GM06990 (cell line): ENCODE measurements around the gene ABHD16A.

Source experiments
- DNase-seq: peaks from one replicate; pipeline ENCODE4 v3.0.0-alpha.2; 2011; ENCODE audit not compliant: insufficient read length; ENCODE audit errors: extremely low read depth
- H3K27me3 ChIP-seq: replicated peaks from 2 replicates; pipeline ENCODE4 v1.6.0; 2011; ENCODE audit warnings: low read length; ENCODE audit not compliant: control insufficient read depth, insufficient read depth
- H3K36me3 ChIP-seq: 2 replicates; pipeline ENCODE4 v1.5.1; 2011; ENCODE audit warnings: low read length; ENCODE audit not compliant: control insufficient read depth, insufficient read depth
- H3K4me3 ChIP-seq: replicated peaks from 2 replicates; pipeline ENCODE4 v1.5.1; 2011; ENCODE audit warnings: low read depth, mild to moderate bottlenecking, control low read depth, low read length
- TF ChIP-seq, protein P1 (sequence below): IDR thresholded peaks from 2 replicates; pipeline ENCODE4 v1.5.1; 2011; ENCODE audit warnings: low read length, control low read depth, mild to moderate bottlenecking, inconsistent platforms; ENCODE audit not compliant: insufficient read depth, poor library complexity, severe bottlenecking

ABHD16A gene

DNA sequence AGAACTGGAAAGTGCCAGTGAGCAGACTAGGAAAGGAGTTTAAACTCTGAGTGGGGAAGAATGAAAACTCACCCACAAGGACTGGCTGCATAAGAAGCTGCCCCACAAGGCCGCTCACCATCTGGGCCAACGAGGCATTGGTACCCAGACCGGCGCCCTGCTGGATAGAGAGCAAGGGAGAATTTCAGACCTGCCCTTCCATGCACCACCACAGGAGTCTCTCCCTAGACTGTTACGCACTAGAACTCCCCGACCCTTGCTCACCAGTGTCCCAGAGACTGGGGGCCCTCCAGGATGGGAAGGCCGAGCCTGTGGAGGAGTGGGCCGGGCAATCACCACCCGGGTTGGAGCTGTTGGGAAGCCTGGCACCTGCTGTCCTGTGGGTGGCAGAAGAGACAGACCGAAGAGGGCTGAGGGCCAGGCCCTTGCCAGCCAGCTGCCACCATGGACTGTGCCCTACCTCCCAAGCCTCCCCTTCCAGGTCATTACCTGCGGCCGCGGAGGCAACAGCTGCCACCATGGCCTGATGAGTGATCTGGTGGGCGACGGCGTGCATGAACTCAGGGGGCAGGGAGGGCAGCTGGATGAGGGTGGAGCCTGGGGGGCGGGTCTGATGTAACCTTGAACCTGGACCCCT is 59.2 kb downstream of the ABHD16A start:
- no peak for DNase-seq
- no peaks in the 10 kb centered on the region for H3K27me3 ChIP-seq
- H3K4me3 ChIP-seq, result no peak overlapping the region
- H3K36me3 ChIP-seq, result peaks cover 58% of the 10 kb centered on the region
- TF ChIP-seq, protein P1, sequence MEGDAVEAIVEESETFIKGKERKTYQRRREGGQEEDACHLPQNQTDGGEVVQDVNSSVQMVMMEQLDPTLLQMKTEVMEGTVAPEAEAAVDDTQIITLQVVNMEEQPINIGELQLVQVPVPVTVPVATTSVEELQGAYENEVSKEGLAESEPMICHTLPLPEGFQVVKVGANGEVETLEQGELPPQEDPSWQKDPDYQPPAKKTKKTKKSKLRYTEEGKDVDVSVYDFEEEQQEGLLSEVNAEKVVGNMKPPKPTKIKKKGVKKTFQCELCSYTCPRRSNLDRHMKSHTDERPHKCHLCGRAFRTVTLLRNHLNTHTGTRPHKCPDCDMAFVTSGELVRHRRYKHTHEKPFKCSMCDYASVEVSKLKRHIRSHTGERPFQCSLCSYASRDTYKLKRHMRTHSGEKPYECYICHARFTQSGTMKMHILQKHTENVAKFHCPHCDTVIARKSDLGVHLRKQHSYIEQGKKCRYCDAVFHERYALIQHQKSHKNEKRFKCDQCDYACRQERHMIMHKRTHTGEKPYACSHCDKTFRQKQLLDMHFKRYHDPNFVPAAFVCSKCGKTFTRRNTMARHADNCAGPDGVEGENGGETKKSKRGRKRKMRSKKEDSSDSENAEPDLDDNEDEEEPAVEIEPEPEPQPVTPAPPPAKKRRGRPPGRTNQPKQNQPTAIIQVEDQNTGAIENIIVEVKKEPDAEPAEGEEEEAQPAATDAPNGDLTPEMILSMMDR, result no peak

DNA sequence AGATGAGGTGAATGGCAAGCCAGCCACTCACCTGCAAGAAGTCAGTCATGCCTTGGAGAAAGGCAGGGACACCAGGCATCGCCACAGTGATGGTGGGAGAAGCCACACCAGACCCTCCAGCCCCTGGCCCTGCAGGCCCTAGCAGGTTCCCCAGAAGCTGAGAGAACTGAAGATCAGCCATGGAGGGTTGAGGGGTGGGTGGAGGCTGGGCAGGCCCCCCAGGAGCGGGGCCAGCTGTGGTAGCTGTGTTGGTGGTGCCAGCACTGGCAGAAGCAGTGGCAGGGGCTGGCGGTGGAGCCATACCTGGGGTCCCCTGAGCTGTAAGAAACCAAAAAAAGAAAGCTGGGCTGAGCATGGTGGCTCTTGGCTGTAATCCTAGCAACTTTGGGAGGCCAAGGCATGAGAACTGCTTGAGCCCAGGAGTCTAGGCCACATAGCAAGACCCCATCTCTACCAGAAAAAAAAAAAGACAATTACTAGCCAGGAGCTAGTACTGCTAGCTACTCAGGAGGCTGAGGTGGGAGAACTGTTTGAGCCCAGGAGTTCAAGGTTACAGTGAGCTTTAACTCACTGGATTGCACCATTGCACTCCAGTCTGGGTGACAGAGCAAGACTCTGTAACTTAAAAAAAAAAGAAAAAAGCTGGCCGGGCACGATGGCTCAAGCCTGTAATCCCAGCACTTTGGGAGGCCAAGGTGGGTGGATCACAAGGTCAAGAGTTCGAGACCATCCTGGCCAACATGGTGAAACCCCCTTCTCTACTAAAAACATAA is 60.1 kb downstream of the ABHD16A start:
- Histone ChIP-seq H3K27me3 (no peaks in the 10 kb centered on the region), H3K36me3 (peaks cover 56% of the 10 kb centered on the region), H3K4me3 (no peak overlapping the region)
- TF ChIP-seq, protein P1, result no peak
- no peak for DNase-seq

DNA sequence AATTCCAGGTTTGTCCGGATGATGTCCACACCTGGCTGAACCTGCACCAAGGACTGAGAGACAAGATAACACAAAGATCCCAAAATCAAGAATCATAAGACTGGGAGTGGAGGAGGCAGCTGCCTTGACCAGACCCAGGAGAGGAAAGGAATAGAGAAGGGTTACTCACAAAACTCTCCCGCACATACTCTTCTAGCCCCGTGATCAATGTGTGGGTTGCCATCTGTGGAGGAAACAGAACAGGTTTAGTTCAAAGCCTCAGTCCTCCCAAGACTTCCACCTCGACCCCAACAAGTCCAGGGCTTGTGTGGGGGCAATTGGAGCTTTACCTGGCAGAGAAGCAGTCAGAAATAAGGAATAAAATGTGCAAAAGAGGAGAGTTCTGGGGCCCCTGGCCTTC is 61.8 kb downstream of the ABHD16A start:
- Histone ChIP-seq H3K36me3 (peaks cover 61% of the 10 kb centered on the region), H3K4me3 (no peak overlapping the region), H3K27me3 (no peaks in the 10 kb centered on the region)
- TF ChIP-seq, protein P1, result no peak
- no peak for DNase-seq

DNA sequence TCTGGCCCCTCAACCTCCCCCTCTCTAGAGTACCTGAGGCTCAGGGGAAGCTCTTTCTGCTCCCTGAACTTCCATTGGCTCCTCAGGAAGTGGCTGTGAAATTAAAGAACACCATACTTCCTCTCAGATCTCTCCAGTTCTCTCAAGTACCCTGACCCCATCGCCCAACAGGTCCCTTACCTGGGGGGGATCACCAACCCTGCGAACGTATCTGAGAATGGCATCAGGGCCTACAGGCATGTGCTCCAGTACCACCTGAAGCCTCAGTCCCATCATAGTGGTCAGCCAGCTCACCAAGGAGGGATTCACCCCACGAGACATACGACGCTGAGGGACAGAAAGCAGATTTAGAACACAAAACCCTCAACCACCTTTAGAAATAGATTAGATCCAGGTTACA is 62.5 kb downstream of the ABHD16A start:
- no peaks in the 10 kb centered on the region for H3K27me3 ChIP-seq

DNA sequence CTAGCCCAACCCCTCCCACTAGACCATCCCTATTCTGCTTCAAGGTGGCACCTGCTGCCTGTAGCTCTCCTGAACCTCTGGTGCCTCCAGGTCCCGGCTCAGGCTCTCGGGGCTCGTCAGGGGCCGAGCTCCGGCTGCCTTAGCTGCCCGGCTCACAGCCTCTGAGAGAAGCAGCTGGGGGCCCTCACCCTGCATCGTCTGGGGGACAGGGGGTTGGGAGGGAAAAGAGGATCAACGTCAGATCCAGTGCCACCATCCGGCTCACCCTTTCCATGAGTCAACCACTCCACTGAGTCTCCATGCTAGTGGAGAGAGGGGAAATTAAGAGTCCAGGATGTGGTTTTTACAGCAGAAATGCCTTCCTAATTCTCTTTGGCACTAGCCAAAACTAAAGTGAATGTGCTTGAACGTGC is 63.7 kb downstream of the ABHD16A start:
- no peak for DNase-seq
- H3K4me3 ChIP-seq, result no peak overlapping the region
- no peaks in the 10 kb centered on the region for H3K27me3 ChIP-seq
- peaks cover 65% of the 10 kb centered on the region for H3K36me3 ChIP-seq
- TF ChIP-seq, protein P1, result no peak

More for the DNA sequence above, 62.5 kb downstream of the ABHD16A start:
- TF ChIP-seq, protein P1, result no peak
- no peak for DNase-seq
- peaks cover 63% of the 10 kb centered on the region for H3K36me3 ChIP-seq
- no peak overlapping the region for H3K4me3 ChIP-seq
